Activated naive CD8-positive, alpha-beta T cell treated with anti-CD3 and anti-CD28 coated beads for 36 hours (primary cell): ENCODE data around the gene DNM3. TPM values are rescaled to one million over a fixed set of nuclear protein-coding genes. Genes with fewer than 3 reads are reported as not detected.
A peak's percentile ranks its signal among the peaks of the same experiment; 100 is the strongest.

ENCODE experiments used
- DNase-seq: peaks from one replicate; pipeline ENCODE4 v3.0.0; 2021
- H3K27ac Mint-ChIP-seq: one replicate; pipeline ENCODE4 v1.8.0; 2022; ENCODE audit warnings: mild to moderate bottlenecking, moderate library complexity, mixed read lengths
- H3K27me3 Mint-ChIP-seq: one replicate; pipeline ENCODE4 v1.8.0; 2022; ENCODE audit warnings: mild to moderate bottlenecking, mixed read lengths
- H3K36me3 Mint-ChIP-seq: one replicate; pipeline ENCODE4 v1.8.0; 2021; ENCODE audit warnings: mild to moderate bottlenecking, mixed read lengths
- H3K4me1 Mint-ChIP-seq: one replicate; pipeline ENCODE4 v1.8.0; 2021; ENCODE audit warnings: mixed read lengths
- H3K4me3 Mint-ChIP-seq: one replicate; pipeline ENCODE4 v1.8.0; 2022; ENCODE audit warnings: mild to moderate bottlenecking, moderate library complexity, mixed read lengths
- H3K9me3 Mint-ChIP-seq: one replicate; pipeline ENCODE4 v1.8.0; 2022; ENCODE audit warnings: mixed read lengths
- total RNA-seq, 2 experiments: library from RNA; stranded (reverse); gene quantifications; one replicate each; pipeline ENCODE4 v1.2.3, GENCODE V29; 2021

DNM3 gene
- total RNA-seq, 2 experiments from 2014 or later, result 0.34 to 0.35 TPM

GRCh38 chr1:171805395-171806115 is 35.7 kb upstream of the DNM3 start:
- H3K4me1 Mint-ChIP-seq, result peaks cover 10% of the 10 kb centered on the region
- no peak overlapping the region for H3K27ac Mint-ChIP-seq
- no peaks in the 10 kb centered on the region for H3K27me3 Mint-ChIP-seq
- H3K36me3 Mint-ChIP-seq, result no peaks in the 10 kb centered on the region
- H3K4me3 Mint-ChIP-seq, result no peak overlapping the region
- no peaks in the 10 kb centered on the region for H3K9me3 Mint-ChIP-seq
- DNase-seq, result no peak

GRCh38 chr1:171807556-171807955 is 33.7 kb upstream of the DNM3 start:
- DNase-seq, result no peak
- no peak overlapping the region for H3K27ac Mint-ChIP-seq
- H3K4me1 Mint-ChIP-seq, result peaks cover 8% of the 10 kb centered on the region
- H3K27me3 Mint-ChIP-seq, result no peaks in the 10 kb centered on the region
- no peaks in the 10 kb centered on the region for H3K36me3 Mint-ChIP-seq
- no peaks in the 10 kb centered on the region for H3K9me3 Mint-ChIP-seq
- H3K4me3 Mint-ChIP-seq, result no peak overlapping the region

- Mint-ChIP-seq H3K27me3 (no peaks in the 10 kb centered on the region), H3K4me1 (peaks cover 8% of the 10 kb centered on the region), H3K4me3 (no peak overlapping the region), H3K36me3 (no peaks in the 10 kb centered on the region), H3K27ac (no peak overlapping the region), H3K9me3 (no peaks in the 10 kb centered on the region)
- no peak for DNase-seq
These were observed 31.5 kb upstream of the DNM3 start for GRCh38 chr1:171809834-171810233.

GRCh38 chr1:171811672-171812071 is 29.6 kb upstream of the DNM3 start:
- no peaks in the 10 kb centered on the region for H3K36me3 Mint-ChIP-seq
- peaks cover under 1% of the 10 kb centered on the region for H3K4me1 Mint-ChIP-seq
- DNase-seq, result no peak
- no peaks in the 10 kb centered on the region for H3K27me3 Mint-ChIP-seq
- no peak overlapping the region for H3K4me3 Mint-ChIP-seq
- no peaks in the 10 kb centered on the region for H3K9me3 Mint-ChIP-seq
- no peak overlapping the region for H3K27ac Mint-ChIP-seq

GRCh38 chr1:171814692-171815091 is 26.6 kb upstream of the DNM3 start:
- no peaks in the 10 kb centered on the region for H3K27me3 Mint-ChIP-seq
- H3K4me3 Mint-ChIP-seq, result no peak overlapping the region
- H3K36me3 Mint-ChIP-seq, result no peaks in the 10 kb centered on the region
- no peak overlapping the region for H3K27ac Mint-ChIP-seq
- no peak for DNase-seq
- peaks cover 15% of the 10 kb centered on the region for H3K4me1 Mint-ChIP-seq
- no peaks in the 10 kb centered on the region for H3K9me3 Mint-ChIP-seq

GRCh38 chr1:171816300-171816901 is 24.9 kb upstream of the DNM3 start:
- H3K27me3 Mint-ChIP-seq, result no peaks in the 10 kb centered on the region
- H3K4me1 Mint-ChIP-seq, result peaks cover 15% of the 10 kb centered on the region
- no peak overlapping the region for H3K27ac Mint-ChIP-seq
- no peaks in the 10 kb centered on the region for H3K9me3 Mint-ChIP-seq
- DNase-seq, result no peak
- no peaks in the 10 kb centered on the region for H3K36me3 Mint-ChIP-seq
- H3K4me3 Mint-ChIP-seq, result no peak overlapping the region

GRCh38 chr1:171817511-171818265 is 23.6 kb upstream of the DNM3 start:
- peak; percentile 46 for DNase-seq
- Mint-ChIP-seq H3K36me3 (no peaks in the 10 kb centered on the region), H3K27me3 (no peaks in the 10 kb centered on the region), H3K4me1 (peaks cover 15% of the 10 kb centered on the region), H3K4me3 (no peak overlapping the region), H3K9me3 (no peaks in the 10 kb centered on the region), H3K27ac (peak overlapping the region; percentile 53)

- no peak overlapping the region for H3K4me3 Mint-ChIP-seq
- H3K27ac Mint-ChIP-seq, result no peak overlapping the region
- H3K4me1 Mint-ChIP-seq, result peaks cover 15% of the 10 kb centered on the region
- H3K9me3 Mint-ChIP-seq, result peaks cover 2% of the 10 kb centered on the region
- DNase-seq, result no peak
- no peaks in the 10 kb centered on the region for H3K27me3 Mint-ChIP-seq
- H3K36me3 Mint-ChIP-seq, result peaks cover 5% of the 10 kb centered on the region
These were observed 21.4 kb upstream of the DNM3 start for GRCh38 chr1:171819946-171820345.

GRCh38 chr1:171826973-171827372 is 14.3 kb upstream of the DNM3 start:
- peaks cover 26% of the 10 kb centered on the region for H3K36me3 Mint-ChIP-seq
- H3K27me3 Mint-ChIP-seq, result no peaks in the 10 kb centered on the region
- H3K4me3 Mint-ChIP-seq, result no peak overlapping the region
- H3K4me1 Mint-ChIP-seq, result no peaks in the 10 kb centered on the region
- no peak for DNase-seq
- H3K27ac Mint-ChIP-seq, result no peak overlapping the region
- peaks cover 22% of the 10 kb centered on the region for H3K9me3 Mint-ChIP-seq

GRCh38 chr1:171828794-171829193 is 12.5 kb upstream of the DNM3 start:
- DNase-seq, result no peak
- no peak overlapping the region for H3K4me3 Mint-ChIP-seq
- H3K4me1 Mint-ChIP-seq, result no peaks in the 10 kb centered on the region
- H3K9me3 Mint-ChIP-seq, result peaks cover 22% of the 10 kb centered on the region
- H3K27me3 Mint-ChIP-seq, result no peaks in the 10 kb centered on the region
- H3K27ac Mint-ChIP-seq, result no peak overlapping the region
- H3K36me3 Mint-ChIP-seq, result peaks cover 26% of the 10 kb centered on the region

- H3K9me3 Mint-ChIP-seq, result no peaks in the 10 kb centered on the region
- H3K27me3 Mint-ChIP-seq, result no peaks in the 10 kb centered on the region
- H3K27ac Mint-ChIP-seq, result no peak overlapping the region
- no peaks in the 10 kb centered on the region for H3K4me1 Mint-ChIP-seq
- no peak for DNase-seq
- no peak overlapping the region for H3K4me3 Mint-ChIP-seq
- no peaks in the 10 kb centered on the region for H3K36me3 Mint-ChIP-seq
These were observed 8.0 kb upstream of the DNM3 start for GRCh38 chr1:171833091-171833825.

GRCh38 chr1:171834821-171835220 is 6.5 kb upstream of the DNM3 start:
- no peak overlapping the region for H3K27ac Mint-ChIP-seq
- no peaks in the 10 kb centered on the region for H3K27me3 Mint-ChIP-seq
- no peaks in the 10 kb centered on the region for H3K9me3 Mint-ChIP-seq
- no peak overlapping the region for H3K4me3 Mint-ChIP-seq
- DNase-seq, result no peak
- H3K4me1 Mint-ChIP-seq, result no peaks in the 10 kb centered on the region
- H3K36me3 Mint-ChIP-seq, result no peaks in the 10 kb centered on the region

- Mint-ChIP-seq H3K27ac (no peak overlapping the region), H3K4me1 (peaks cover 4% of the 10 kb centered on the region), H3K9me3 (no peaks in the 10 kb centered on the region), H3K36me3 (no peaks in the 10 kb centered on the region), H3K4me3 (no peak overlapping the region), H3K27me3 (peaks cover 5% of the 10 kb centered on the region)
- DNase-seq, result no peak
These were observed 5.4 kb upstream of the DNM3 start for GRCh38 chr1:171835891-171836290.

GRCh38 chr1:171841931-171842761 is 848 bp downstream of the DNM3 start:
- Mint-ChIP-seq H3K36me3 (no peaks in the 10 kb centered on the region), H3K27me3 (peaks cover 27% of the 10 kb centered on the region), H3K4me3 (peak overlapping the region; percentile 84), H3K4me1 (peaks cover 11% of the 10 kb centered on the region), H3K27ac (no peak overlapping the region), H3K9me3 (no peaks in the 10 kb centered on the region)
- peak; percentile 6 for DNase-seq
